Erythroblast (primary cell): Measurements from ENCODE around the gene TEDC2.
A peak's percentile ranks its signal among the peaks of the same experiment; 100 is the strongest.

ENCODE experiments used
- DNase-seq, 2 experiments: peaks; one replicate each; lab custom pipeline; 2025; lab: John Stamatoyannopoulos, UW
- GATA1 ChIP-seq: IDR thresholded peaks from 2 replicates; pipeline ENCODE4 v1.6.1; 2011; ENCODE audit warnings: low read depth, mild to moderate bottlenecking, control low read depth, low read length, moderate library complexity
- POLR2A ChIP-seq: IDR thresholded peaks from 2 replicates; pipeline ENCODE4 v1.6.1; 2011; ENCODE audit warnings: mild to moderate bottlenecking, low read length

The TEDC2 gene

GRCh38 chr16:2450975-2451381 is 8.9 kb upstream of the TEDC2 start:
- no peak for DNase-seq
- no peak for TF ChIP-seq POLR2A
- TF ChIP-seq GATA1 = no peak

GRCh38 chr16:2451851-2452320 is 8.0 kb upstream of the TEDC2 start:
- TF ChIP-seq GATA1 = no peak
- no peak for TF ChIP-seq POLR2A
- no peak for DNase-seq

GRCh38 chr16:2452650-2453049 is 7.3 kb upstream of the TEDC2 start:
- TF ChIP-seq POLR2A (no peak), GATA1 (no peak)
- no peak for DNase-seq

GRCh38 chr16:2455081-2455845 is 4.6 kb upstream of the TEDC2 start:
- TF ChIP-seq POLR2A (no peak), GATA1 (no peak)

GRCh38 chr16:2456551-2457153 is 3.3 kb upstream of the TEDC2 start:
- TF ChIP-seq GATA1 = no peak
- no peak for TF ChIP-seq POLR2A
- DNase-seq = no peak

More at GRCh38 chr16:2455081-2455845, 4.6 kb upstream of the TEDC2 start:
- DNase-seq = no peak

GRCh38 chr16:2457267-2457666 is 2.6 kb upstream of the TEDC2 start:
- DNase-seq = no peak
- no peak for TF ChIP-seq GATA1
- no peak for TF ChIP-seq POLR2A

GRCh38 chr16:2457946-2458345 is 2.0 kb upstream of the TEDC2 start:
- no peak for DNase-seq

GRCh38 chr16:2458887-2459646 is 842 bp upstream of the TEDC2 start:
- no peak for DNase-seq

More at GRCh38 chr16:2457946-2458345, 2.0 kb upstream of the TEDC2 start:
- no peak for TF ChIP-seq POLR2A
- TF ChIP-seq GATA1 = no peak

GRCh38 chr16:2460391-2460713 is 443 bp downstream of the TEDC2 start:
- no peak for TF ChIP-seq GATA1
- DNase-seq = no peak

More at GRCh38 chr16:2458887-2459646, 842 bp upstream of the TEDC2 start:
- TF ChIP-seq POLR2A (no peak), GATA1 (no peak)

- DNase-seq = no peak
- TF ChIP-seq GATA1 = no peak
Measured at GRCh38 chr16:2460916-2461315, 1.0 kb downstream of the TEDC2 start.

GRCh38 chr16:2462031-2462866 is 2.3 kb downstream of the TEDC2 start:
- DNase-seq = no peak
- TF ChIP-seq POLR2A = no peak
- TF ChIP-seq GATA1 = no peak

GRCh38 chr16:2464333-2464732 is 4.4 kb downstream of the TEDC2 start:
- peak; percentile 10 for TF ChIP-seq POLR2A
- no peak for TF ChIP-seq GATA1

GRCh38 chr16:2465653-2466415 is 5.9 kb downstream of the TEDC2 start:
- peak in 1 of 2 experiments; percentile 46 for DNase-seq
- TF ChIP-seq POLR2A (no peak), GATA1 (no peak)

More at GRCh38 chr16:2464333-2464732, 4.4 kb downstream of the TEDC2 start:
- DNase-seq = no peak
